NCI-H345 treated with DMSO at 0.1 percent for 48 hours (cell line): ENCODE results near the gene SRSF7.
"Not testable (repeated sequence)": the region's sequence is repeated elsewhere in the genome, so short reads cannot be mapped to it uniquely, and the experiment has no call there.

Experiments
- DNase-seq: peaks from one replicate; lab custom pipeline; 2025; ENCODE audit not compliant: unreplicated experiment; lab: John Stamatoyannopoulos, UW

SRSF7 gene

DNA sequence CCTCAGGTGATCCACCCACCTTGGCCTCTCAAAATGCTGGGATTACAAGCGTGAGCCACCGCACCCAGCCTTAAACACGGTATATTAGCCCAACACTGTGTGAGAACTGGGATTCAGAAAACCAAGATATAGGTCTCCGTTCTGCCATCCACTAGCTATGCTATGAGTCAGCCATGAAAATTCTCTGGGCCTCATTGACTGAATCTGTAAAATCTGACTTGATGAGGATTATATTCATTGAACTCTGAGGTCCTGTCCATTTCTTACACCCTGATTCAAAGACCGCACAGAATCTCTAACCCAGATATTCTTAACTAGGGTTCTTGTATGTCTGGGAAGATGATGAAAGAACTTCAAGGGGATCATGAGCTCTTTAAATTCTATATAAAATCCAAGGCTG is 47.8 kb downstream of the SRSF7 start:
- DNase-seq: not testable (repeated sequence)

DNA sequence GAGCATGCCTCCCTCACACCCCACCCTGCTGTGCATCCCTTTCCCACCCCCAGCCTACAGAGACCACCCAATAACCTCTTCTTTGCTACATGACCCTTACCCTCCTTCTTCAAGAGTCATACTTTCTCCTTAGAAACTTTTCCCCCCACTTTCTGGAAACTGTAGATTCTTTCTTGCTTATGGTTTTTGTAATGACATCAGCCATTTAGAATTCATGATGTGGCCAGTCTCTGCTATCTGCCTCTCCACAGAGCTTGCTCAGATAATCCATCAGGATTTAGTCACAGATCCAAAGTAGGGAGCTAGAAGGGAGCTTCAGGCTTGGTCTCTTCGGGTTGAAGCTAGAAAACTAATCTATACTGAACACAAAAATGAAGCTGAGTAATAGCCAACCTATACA is 48.7 kb downstream of the SRSF7 start:
- no peak for DNase-seq

DNA sequence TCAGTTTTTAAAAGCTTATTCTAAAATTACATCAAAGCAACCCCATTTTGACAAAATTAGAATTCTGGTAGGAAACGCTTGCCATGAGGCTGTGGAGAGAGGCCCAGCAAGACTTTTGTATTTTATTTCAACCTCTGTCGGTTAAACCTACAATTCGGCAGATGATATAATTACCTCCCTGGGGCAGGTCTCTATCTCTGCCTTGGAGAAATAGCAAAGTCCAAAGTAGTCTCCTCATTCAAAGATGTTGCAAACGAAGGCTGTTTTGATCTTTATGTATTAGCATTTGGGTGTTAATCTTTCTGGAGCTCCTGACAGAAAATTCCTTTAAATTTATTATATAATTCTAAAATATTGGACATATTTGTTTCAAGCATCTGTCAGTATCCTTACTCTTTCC is 49.6 kb downstream of the SRSF7 start:
- DNase-seq: no peak

DNA sequence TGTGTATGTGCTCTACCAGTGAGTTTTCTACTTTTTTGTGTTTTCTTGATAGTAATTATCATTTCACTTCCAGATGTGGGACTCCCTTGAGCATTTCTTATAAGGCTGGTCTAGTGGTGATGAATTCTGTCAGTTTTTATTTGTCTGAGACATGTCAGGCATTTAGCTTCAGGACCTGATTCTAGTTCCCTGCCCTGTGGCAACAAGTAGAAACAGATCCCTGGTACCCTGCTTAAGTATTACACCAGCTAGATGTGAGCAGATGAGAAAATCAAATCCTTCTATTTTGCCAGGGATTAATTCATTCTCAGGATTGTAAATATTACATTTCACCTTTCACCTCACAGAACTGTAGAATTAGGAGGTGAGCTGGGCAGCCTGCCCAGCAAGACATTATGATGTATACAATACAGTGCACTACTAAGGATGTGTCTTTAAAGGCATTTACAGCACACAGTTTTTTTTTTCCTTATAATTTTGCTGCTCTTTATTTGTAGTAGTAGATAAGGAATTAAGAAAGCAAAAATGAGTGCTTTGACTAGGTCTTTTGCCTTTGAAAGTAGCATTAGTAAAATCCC is 50.2 kb downstream of the SRSF7 start:
- no peak for DNase-seq

DNA sequence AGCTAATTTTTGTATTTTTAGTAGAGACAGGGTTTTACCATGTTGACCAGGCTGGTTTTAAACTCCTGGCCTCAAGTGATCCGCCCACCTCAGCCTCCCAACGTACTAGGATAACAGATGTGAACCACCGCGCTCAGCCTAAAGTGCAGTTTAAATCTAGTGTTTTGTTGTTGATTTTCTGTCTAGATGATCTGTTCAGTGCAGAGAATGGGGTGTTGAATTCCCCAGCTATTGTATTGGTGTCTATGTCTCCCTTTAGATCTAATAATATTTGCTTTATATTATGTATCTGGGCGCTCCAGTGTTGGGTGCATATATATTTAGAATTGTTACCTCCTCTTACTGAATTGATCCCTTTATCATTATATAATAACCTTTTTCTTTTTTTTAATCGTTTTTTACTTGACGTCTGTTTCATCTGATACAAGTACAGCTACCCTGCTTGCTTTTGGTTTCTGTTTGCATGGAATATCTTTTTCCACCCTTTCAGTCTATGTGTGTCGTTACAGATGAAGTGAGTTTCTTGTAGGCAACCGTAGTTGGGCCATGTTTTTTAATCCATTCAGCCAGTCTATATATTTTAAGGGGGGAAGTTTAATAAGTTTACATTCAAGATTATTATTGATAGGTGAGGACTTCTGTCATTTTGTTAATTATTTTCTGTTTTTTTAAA is 50.9 kb downstream of the SRSF7 start:
- DNase-seq: no peak

DNA sequence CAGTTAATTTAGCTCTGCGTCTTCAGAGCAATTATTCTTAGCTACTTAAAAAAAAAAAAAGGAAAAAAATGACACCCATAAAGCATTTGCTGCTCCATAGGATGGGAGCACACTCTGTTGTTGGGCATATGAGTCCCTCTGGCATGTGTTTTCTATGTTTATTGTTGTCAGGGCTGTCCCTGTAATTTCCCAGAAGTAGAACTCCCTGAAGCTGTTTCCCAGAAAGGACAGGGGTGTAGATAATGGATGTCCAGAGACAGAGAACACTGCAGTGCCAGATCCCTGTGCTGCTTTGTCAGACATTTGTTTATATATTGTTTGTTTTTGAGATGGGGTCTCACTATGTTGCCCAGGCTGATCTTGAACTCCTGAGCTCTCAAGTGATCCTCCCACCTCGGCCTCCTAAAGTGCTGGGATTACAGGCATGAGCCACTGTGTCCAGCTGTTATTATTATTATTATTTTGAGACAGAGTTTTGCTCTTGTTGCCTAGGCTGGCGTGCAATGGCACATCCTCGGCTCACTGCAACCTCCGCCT is 52.6 kb downstream of the SRSF7 start:
- DNase-seq: no peak

DNA sequence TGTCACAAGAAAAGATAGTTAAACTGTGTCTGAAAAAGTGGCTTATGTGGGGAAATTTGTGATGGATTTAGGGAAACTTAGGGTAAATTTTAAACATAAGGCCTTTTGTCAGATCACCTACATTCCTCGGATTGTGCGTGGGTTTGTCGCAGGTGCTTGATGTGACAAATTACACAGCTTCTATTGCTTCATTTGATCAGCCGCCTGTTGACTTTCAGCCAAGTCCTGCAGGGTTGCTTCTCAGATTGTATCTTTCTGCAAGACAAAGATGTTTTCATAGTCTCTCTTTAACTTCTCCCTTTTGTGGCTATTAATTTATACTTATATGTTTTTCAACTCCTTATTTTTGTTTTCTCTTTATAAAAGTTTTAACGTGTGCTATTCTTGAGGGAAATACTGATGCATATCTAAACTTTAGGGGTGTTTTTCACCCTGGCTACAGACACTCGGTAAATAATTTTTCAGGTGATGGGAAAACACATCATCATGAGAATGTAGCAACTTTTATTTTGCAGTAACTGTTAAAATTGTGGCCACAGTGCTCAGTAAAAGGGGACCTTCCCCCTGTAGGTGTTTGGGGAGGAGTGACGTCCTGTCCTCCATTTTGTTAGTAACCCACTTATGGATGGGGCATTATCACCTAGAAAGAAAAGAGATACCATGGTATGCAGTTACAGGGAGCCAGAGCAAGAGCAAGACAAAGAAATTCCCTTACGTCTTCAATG is 53.9 kb downstream of the SRSF7 start:
- DNase-seq: no peak
